Skeletal muscle satellite cell (primary cell): ENCODE data around the gene PAPSS2.

Experiments
- H3K27me3 ChIP-seq: 2 replicates; pipeline ENCODE4 v1.7.0; 2013; ENCODE audit warnings: low read length; ENCODE audit not compliant: control insufficient read depth, insufficient read depth
- H3K36me3 ChIP-seq: 2 replicates; pipeline ENCODE4 v1.7.0; 2013; ENCODE audit warnings: mild to moderate bottlenecking, control low read depth, low read length; ENCODE audit not compliant: insufficient read depth
- H3K4me1 ChIP-seq: 2 replicates; pipeline ENCODE4 v1.7.0; 2013; ENCODE audit warnings: low read length; ENCODE audit not compliant: control insufficient read depth, insufficient read depth
- H3K4me2 ChIP-seq: 2 replicates; pipeline ENCODE4 v1.7.0; 2013; ENCODE audit warnings: mild to moderate bottlenecking, low read length
- H3K4me3 ChIP-seq: 2 replicates; pipeline ENCODE4 v1.7.0; 2013; ENCODE audit warnings: low read length
- H3K9ac ChIP-seq: 2 replicates; pipeline ENCODE4 v1.7.0; 2013; ENCODE audit warnings: mild to moderate bottlenecking, low read depth, low read length, moderate library complexity
- H3K9me3 ChIP-seq: replicated peaks from 2 replicates; pipeline ENCODE4 v1.7.0; 2013; ENCODE audit warnings: mild to moderate bottlenecking, control low read depth, low read length

The PAPSS2 gene

GRCh38 chr10:87625661-87626060, 34.0 kb upstream of the PAPSS2 start:
- H3K9ac ChIP-seq, result no peak overlapping the region
- H3K4me3 ChIP-seq, result no peak overlapping the region
- no peak overlapping the region for H3K4me2 ChIP-seq
- no peaks in the 10 kb centered on the region for H3K27me3 ChIP-seq
- no peaks in the 10 kb centered on the region for H3K36me3 ChIP-seq
- H3K4me1 ChIP-seq, result no peaks in the 10 kb centered on the region
- no peaks in the 10 kb centered on the region for H3K9me3 ChIP-seq

GRCh38 chr10:87626422-87626892, 33.2 kb upstream of the PAPSS2 start:
- no peaks in the 10 kb centered on the region for H3K27me3 ChIP-seq
- no peaks in the 10 kb centered on the region for H3K9me3 ChIP-seq
- no peak overlapping the region for H3K9ac ChIP-seq
- H3K4me2 ChIP-seq, result no peak overlapping the region
- no peak overlapping the region for H3K4me3 ChIP-seq
- no peaks in the 10 kb centered on the region for H3K4me1 ChIP-seq
- H3K36me3 ChIP-seq, result no peaks in the 10 kb centered on the region

GRCh38 chr10:87630171-87630570, 29.5 kb upstream of the PAPSS2 start:
- peaks cover 2% of the 10 kb centered on the region for H3K4me1 ChIP-seq

GRCh38 chr10:87632454-87632853, 27.2 kb upstream of the PAPSS2 start:
- Histone ChIP-seq H3K4me1 (peaks cover 15% of the 10 kb centered on the region), H3K36me3 (no peaks in the 10 kb centered on the region), H3K9ac (no peak overlapping the region), H3K9me3 (no peaks in the 10 kb centered on the region), H3K27me3 (no peaks in the 10 kb centered on the region), H3K4me2 (no peak overlapping the region), H3K4me3 (no peak overlapping the region)

More at GRCh38 chr10:87630171-87630570, 29.5 kb upstream of the PAPSS2 start:
- no peak overlapping the region for H3K4me2 ChIP-seq
- H3K9me3 ChIP-seq, result no peaks in the 10 kb centered on the region
- no peak overlapping the region for H3K9ac ChIP-seq
- no peak overlapping the region for H3K4me3 ChIP-seq
- H3K27me3 ChIP-seq, result no peaks in the 10 kb centered on the region
- no peaks in the 10 kb centered on the region for H3K36me3 ChIP-seq

- H3K9me3 ChIP-seq, result no peaks in the 10 kb centered on the region
- H3K36me3 ChIP-seq, result no peaks in the 10 kb centered on the region
- no peaks in the 10 kb centered on the region for H3K27me3 ChIP-seq
- no peak overlapping the region for H3K4me2 ChIP-seq
- H3K4me3 ChIP-seq, result no peak overlapping the region
- peaks cover 15% of the 10 kb centered on the region for H3K4me1 ChIP-seq
- H3K9ac ChIP-seq, result no peak overlapping the region
Observed at GRCh38 chr10:87634311-87634710, 25.4 kb upstream of the PAPSS2 start.

- no peaks in the 10 kb centered on the region for H3K36me3 ChIP-seq
- H3K4me1 ChIP-seq, result peaks cover 15% of the 10 kb centered on the region
- H3K27me3 ChIP-seq, result no peaks in the 10 kb centered on the region
- H3K9ac ChIP-seq, result no peak overlapping the region
- H3K9me3 ChIP-seq, result no peaks in the 10 kb centered on the region
- peak overlapping the region; percentile 37 for H3K4me2 ChIP-seq
- H3K4me3 ChIP-seq, result no peak overlapping the region
Observed at GRCh38 chr10:87635498-87636312, 24.0 kb upstream of the PAPSS2 start.

- H3K4me2 ChIP-seq, result peak overlapping the region; percentile 37
- H3K9ac ChIP-seq, result no peak overlapping the region
- H3K36me3 ChIP-seq, result no peaks in the 10 kb centered on the region
- H3K9me3 ChIP-seq, result no peaks in the 10 kb centered on the region
- H3K4me3 ChIP-seq, result no peak overlapping the region
- peaks cover 15% of the 10 kb centered on the region for H3K4me1 ChIP-seq
- H3K27me3 ChIP-seq, result no peaks in the 10 kb centered on the region
Observed at GRCh38 chr10:87636313-87636915, 23.3 kb upstream of the PAPSS2 start.

- Histone ChIP-seq H3K9me3 (no peaks in the 10 kb centered on the region), H3K9ac (no peak overlapping the region), H3K4me3 (no peak overlapping the region), H3K4me1 (peaks cover 15% of the 10 kb centered on the region), H3K4me2 (no peak overlapping the region), H3K27me3 (no peaks in the 10 kb centered on the region), H3K36me3 (no peaks in the 10 kb centered on the region)
Observed at GRCh38 chr10:87639493-87639892, 20.2 kb upstream of the PAPSS2 start.

GRCh38 chr10:87640043-87640442, 19.6 kb upstream of the PAPSS2 start:
- H3K4me3 ChIP-seq, result no peak overlapping the region
- no peaks in the 10 kb centered on the region for H3K9me3 ChIP-seq
- no peaks in the 10 kb centered on the region for H3K27me3 ChIP-seq
- H3K9ac ChIP-seq, result no peak overlapping the region
- no peaks in the 10 kb centered on the region for H3K36me3 ChIP-seq
- H3K4me2 ChIP-seq, result no peak overlapping the region
- H3K4me1 ChIP-seq, result peaks cover 14% of the 10 kb centered on the region

- H3K4me3 ChIP-seq, result no peak overlapping the region
- no peaks in the 10 kb centered on the region for H3K4me1 ChIP-seq
- H3K9me3 ChIP-seq, result no peaks in the 10 kb centered on the region
- H3K36me3 ChIP-seq, result no peaks in the 10 kb centered on the region
- H3K9ac ChIP-seq, result no peak overlapping the region
- no peak overlapping the region for H3K4me2 ChIP-seq
- no peaks in the 10 kb centered on the region for H3K27me3 ChIP-seq
Observed at GRCh38 chr10:87642486-87642885, 17.2 kb upstream of the PAPSS2 start.

- no peak overlapping the region for H3K9ac ChIP-seq
- H3K4me2 ChIP-seq, result no peak overlapping the region
- no peaks in the 10 kb centered on the region for H3K36me3 ChIP-seq
Observed at GRCh38 chr10:87642988-87643387, 16.7 kb upstream of the PAPSS2 start.

GRCh38 chr10:87643920-87644319, 15.8 kb upstream of the PAPSS2 start:
- Histone ChIP-seq H3K27me3 (no peaks in the 10 kb centered on the region), H3K9ac (no peak overlapping the region), H3K9me3 (no peaks in the 10 kb centered on the region), H3K4me2 (no peak overlapping the region), H3K4me3 (no peak overlapping the region), H3K4me1 (no peaks in the 10 kb centered on the region), H3K36me3 (no peaks in the 10 kb centered on the region)

More at GRCh38 chr10:87642988-87643387, 16.7 kb upstream of the PAPSS2 start:
- no peak overlapping the region for H3K4me3 ChIP-seq
- H3K9me3 ChIP-seq, result no peaks in the 10 kb centered on the region
- H3K4me1 ChIP-seq, result no peaks in the 10 kb centered on the region
- H3K27me3 ChIP-seq, result no peaks in the 10 kb centered on the region
